H1 (cell line): ENCODE measurements around the gene DBH. TPM values are rescaled to one million over a fixed set of nuclear protein-coding genes. Genes with fewer than 3 reads are reported as not detected.
A peak's percentile ranks its signal among the peaks of the same experiment; 100 is the strongest.

ENCODE experiments used
- CTCF ChIA-PET: fragments of 300-600 bp; sonication (Branson Sonifier 250); formaldehyde crosslinking; loops from one replicate; lab custom pipeline; 2021; ENCODE audit not compliant: partially characterized antibody; lab: Charles Lee
- POLR2A ChIA-PET: fragments of 300-600 bp; sonication (Branson Sonifier 250); formaldehyde crosslinking; loops from one replicate; lab custom pipeline; 2021; ENCODE audit warnings: inconsistent platforms; ENCODE audit not compliant: partially characterized antibody; lab: Charles Lee
- DNase-seq, 2 experiments: peaks; one replicate each; pipeline versions ENCODE4 v3.0.0 to v3.0.0-alpha.2; 2010 to 2022; ENCODE audit warnings: low spot score in 2 of 2, low read depth in 1 of 2, mixed read lengths in 1 of 2
- FAIRE-seq: peaks from 2 replicates; lab custom pipeline; 2011; peaks lifted over from hg19 to GRCh38; lab: Jason Lieb, UNC
- H2AFZ ChIP-seq: 2 replicates; pipeline ENCODE4 v1.8.1; 2012; ENCODE audit warnings: low read length, inconsistent platforms
- H2AK5ac ChIP-seq: 2 replicates; pipeline ENCODE4 v1.6.1; 2013; ENCODE audit warnings: low read depth, low read length
- H2BK120ac ChIP-seq: replicated peaks from 2 replicates; pipeline ENCODE3; 2013; ENCODE audit warnings: low read depth, low read length, inconsistent platforms
- H2BK12ac ChIP-seq: 2 replicates; pipeline ENCODE4 v1.6.1; 2013; ENCODE audit warnings: low read depth, low read length
- H2BK15ac ChIP-seq: 2 replicates; pipeline ENCODE4 v1.6.1; 2013; ENCODE audit warnings: low read length
- H2BK20ac ChIP-seq: 2 replicates; pipeline ENCODE4 v1.6.1; 2013; ENCODE audit warnings: low read length
- H2BK5ac ChIP-seq: 2 replicates; pipeline ENCODE4 v1.6.1; 2013; ENCODE audit warnings: low read depth, low read length
- H3K14ac ChIP-seq: 2 replicates; pipeline ENCODE4 v1.6.1; 2013; ENCODE audit warnings: inconsistent platforms; ENCODE audit not compliant: insufficient read length
- H3K18ac ChIP-seq: 2 replicates; pipeline ENCODE4 v1.6.1; 2013; ENCODE audit warnings: low read length; ENCODE audit errors: extremely low read depth
- H3K23ac ChIP-seq: 2 replicates; pipeline ENCODE4 v1.6.1; 2013; ENCODE audit warnings: inconsistent platforms; ENCODE audit not compliant: insufficient read length
- H3K23me2 ChIP-seq: 2 replicates; pipeline ENCODE4 v1.6.1; 2013; ENCODE audit warnings: low read depth, low read length
- H3K27ac ChIP-seq: 2 replicates; pipeline ENCODE4 v1.6.1; 2011; ENCODE audit warnings: low read depth, low read length, inconsistent platforms
- H3K27me3 ChIP-seq, 4 experiments: replicated peaks in 1 of 4; 1 replicate in 1 of 4; 2 replicates in 3 of 4; pipeline versions ENCODE4 v1.6.1 to v1.8.1; 2011 to 2013; ENCODE audit warnings: low read length in 3 of 4, mild to moderate bottlenecking in 3 of 4, inconsistent platforms in 2 of 4, mixed read lengths in 2 of 4, moderate library complexity in 1 of 4; ENCODE audit not compliant: control insufficient read depth in 3 of 4, insufficient read depth in 3 of 4; ENCODE audit errors: extremely low read depth in 1 of 4
- H3K36me3 ChIP-seq, 4 experiments: 2 replicates each; pipeline versions ENCODE4 v1.6.1 to v1.8.1; 2011 to 2013; ENCODE audit warnings: mild to moderate bottlenecking in 4 of 4, low read length in 3 of 4, moderate library complexity in 2 of 4, control low read depth in 1 of 4, inconsistent platforms in 1 of 4; ENCODE audit not compliant: insufficient read depth in 4 of 4, control insufficient read depth in 2 of 4
- H3K4ac ChIP-seq: replicated peaks from 2 replicates; pipeline ENCODE3; 2013; ENCODE audit warnings: low read length, low read depth, mixed read lengths, inconsistent platforms; ENCODE audit not compliant: insufficient read length
- H3K4me1 ChIP-seq, 4 experiments: replicated peaks in 1 of 4; 1 replicate in 1 of 4; 2 replicates in 3 of 4; pipeline versions ENCODE4 v1.6.1 to v1.8.1; 2011 to 2013; ENCODE audit warnings: low read length in 3 of 4, inconsistent platforms in 2 of 4, mixed read lengths in 1 of 4; ENCODE audit not compliant: insufficient read depth in 4 of 4, control insufficient read depth in 3 of 4
- H3K4me2 ChIP-seq, 2 experiments: 2 replicates each; pipeline versions ENCODE4 v1.6.1 to v1.8.1; 2011 to 2013; ENCODE audit warnings: low read depth in 2 of 2, low read length in 2 of 2, control low read depth in 1 of 2, inconsistent platforms in 1 of 2, mild to moderate bottlenecking in 1 of 2; ENCODE audit not compliant: insufficient read depth in 1 of 2
- H3K4me3 ChIP-seq, 4 experiments: fragments of 200-600, 300-600 bp in 1 of 4; sonication (generic), shearing (Covaris generic), sonication (Bioruptor Twin) in 1 of 4; 2 replicates each; pipeline versions ENCODE4 v1.5.1 to v1.8.1; 2011 to 2016; ENCODE audit warnings: low read length in 4 of 4, low read depth in 3 of 4, control low read depth in 2 of 4, inconsistent platforms in 2 of 4, mild to moderate bottlenecking in 2 of 4, mixed read lengths in 1 of 4, moderate library complexity in 1 of 4; ENCODE audit not compliant: insufficient read depth in 2 of 4; ENCODE audit errors: extremely low read depth in 1 of 4
- H3K56ac ChIP-seq: replicated peaks from 2 replicates; pipeline ENCODE3; 2013; ENCODE audit warnings: low read depth, mild to moderate bottlenecking, mixed read lengths, low read length, inconsistent platforms; ENCODE audit not compliant: insufficient read length
- H3K79me1 ChIP-seq: 2 replicates; pipeline ENCODE4 v1.6.1; 2013; ENCODE audit warnings: low read depth, low read length, control low read depth
- H3K79me2 ChIP-seq, 2 experiments: 2 replicates each; pipeline versions ENCODE4 v1.6.1 to v1.8.1; 2012 to 2013; ENCODE audit warnings: low read length in 2 of 2, mild to moderate bottlenecking in 2 of 2, inconsistent platforms in 1 of 2; ENCODE audit not compliant: insufficient read depth in 2 of 2, control insufficient read depth in 1 of 2
- H3K9ac ChIP-seq, 4 experiments: replicated peaks in 1 of 4; 1 replicate in 1 of 4; 2 replicates in 3 of 4; pipeline versions ENCODE4 v1.6.1 to v1.8.1; 2011 to 2013; ENCODE audit warnings: low read depth in 3 of 4, low read length in 3 of 4, control low read depth in 2 of 4, mild to moderate bottlenecking in 2 of 4, moderate library complexity in 2 of 4, inconsistent platforms in 1 of 4; ENCODE audit errors: extremely low read depth in 1 of 4
- H3K9me3 ChIP-seq, 2 experiments: 2 replicates each; pipeline versions ENCODE4 v1.6.1 to v1.8.1; 2012 to 2013; ENCODE audit warnings: mild to moderate bottlenecking in 2 of 2, moderate library complexity in 2 of 2, control low read depth in 1 of 2, inconsistent platforms in 1 of 2, low read depth in 1 of 2, low read length in 1 of 2, mixed read lengths in 1 of 2; ENCODE audit not compliant: insufficient read depth in 2 of 2
- H4K20me1 ChIP-seq, 2 experiments: replicated peaks in 1 of 2; 2 replicates each; pipeline versions ENCODE3 to v1.8.1; 2011 to 2013; ENCODE audit warnings: inconsistent platforms in 2 of 2, low read length in 2 of 2, mild to moderate bottlenecking in 1 of 2; ENCODE audit not compliant: insufficient read depth in 2 of 2, control insufficient read depth in 1 of 2
- H4K5ac ChIP-seq: 2 replicates; pipeline ENCODE4 v1.6.1; 2013; ENCODE audit warnings: low read length, low read depth, mixed read lengths, inconsistent platforms; ENCODE audit not compliant: insufficient read length
- H4K8ac ChIP-seq: 2 replicates; pipeline ENCODE4 v1.8.0; 2013; ENCODE audit warnings: mild to moderate bottlenecking, moderate library complexity, low read length, inconsistent platforms; ENCODE audit not compliant: insufficient read depth; ENCODE audit errors: extremely low read depth
- H4K91ac ChIP-seq: replicated peaks from 2 replicates; pipeline ENCODE3; 2013; ENCODE audit warnings: low read length, mixed read lengths, inconsistent platforms; ENCODE audit not compliant: insufficient read length
- CBX8 ChIP-seq: fragments of 300-800, 300-1000 bp; sonication (generic); IDR thresholded peaks from 2 replicates; pipeline ENCODE4 v1.7.1; 2016; ENCODE audit warnings: low read depth, low read length, borderline replicate concordance
- SUZ12 ChIP-seq: fragments of 200-600 bp; sonication (generic); IDR thresholded peaks from 2 replicates; pipeline ENCODE4 v1.6.1; 2012; ENCODE audit warnings: mild to moderate bottlenecking, inconsistent platforms, low read length, moderate library complexity, mixed read lengths
- WGBS, 2 experiments: shearing (Covaris generic) in 1 of 2; methylation state at CpG; one replicate each; pipeline versions ENCODE4 v1.1.6 to v1.1.7; 2013 to 2015; ENCODE audit warnings: low lambda C conversion rate in 2 of 2, mixed read lengths in 2 of 2, inconsistent platforms in 1 of 2, low coverage in 1 of 2, missing lambda C conversion rate in 1 of 2; ENCODE audit not compliant: insufficient replicate concordance in 2 of 2, insufficient coverage in 1 of 2, insufficient read length in 1 of 2; ENCODE audit errors: extremely low coverage in 1 of 2, missing lambda C conversion rate in 1 of 2; 5-methylcytosine and 5-hydroxymethylcytosine counted together
- polyA plus RNA-seq, 7 experiments: library from polyadenylated mRNA; depleted of rRNA in 3 of 7; stranded (reverse) in 5 of 7; unstranded in 2 of 7; fragments of >200 nt in 5 of 7; fragments of 200-250 nt in 2 of 7; gene quantifications; 1 replicate in 5 of 7; 2 replicates in 1 of 7; 4 replicates in 1 of 7; pipeline versions ENCODE4 v1.2.1 to v1.2.3, GENCODE V29; 2011 to 2013; ENCODE audit warnings: missing spikeins in 2 of 7, mixed read lengths in 2 of 7
- total RNA-seq: library from RNA; stranded (reverse); fragmentation: NEBNext Ultra II Directional; extraction: Animal tissue kit (Norgen Biotek cat#: 25700); gene quantifications from 2 replicates; pipeline ENCODE4 v1.2.1, GENCODE V29; 2021

DBH gene
- total and polyA plus RNA-seq, 2 of the 8 experiments (the other 6 are each of a cell fraction or from before 2014, with no cell fraction given), result 0.18 TPM; not detected in 1

DNA sequence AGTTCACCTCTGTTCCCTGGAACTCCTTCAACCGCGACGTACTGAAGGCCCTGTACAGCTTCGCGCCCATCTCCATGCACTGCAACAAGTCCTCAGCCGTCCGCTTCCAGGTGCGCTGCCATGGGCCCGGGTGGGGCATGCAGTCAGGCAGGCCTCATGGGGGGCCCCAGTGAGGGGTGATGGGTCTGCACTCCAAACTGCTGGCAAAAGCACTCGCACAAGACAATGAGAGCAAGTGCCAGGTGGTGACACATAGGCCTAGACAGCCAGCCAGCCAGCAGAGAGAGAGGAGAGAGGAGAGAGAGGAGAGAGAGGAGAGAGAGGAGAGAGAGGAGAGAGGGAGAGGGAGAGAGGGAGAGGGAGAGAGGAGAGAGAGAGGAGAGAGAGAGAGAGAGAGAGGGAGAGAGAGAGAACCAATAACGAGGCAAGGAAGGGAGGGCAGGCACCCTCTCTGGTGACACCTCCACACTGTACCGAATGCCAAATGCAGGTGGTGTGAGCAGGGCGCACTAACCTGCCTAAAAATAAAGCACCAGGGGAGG, 21.0 kb downstream of the DBH start:
- FAIRE-seq, result no peak
- Histone ChIP-seq H3K18ac (no peak overlapping the region), H2AFZ (no peak overlapping the region), H3K4ac (no peak overlapping the region), H3K9ac (no peak overlapping the region), H4K20me1 (no peaks in the 10 kb centered on the region), H2BK12ac (0 out of 2 replicates have a peak overlapping the region, but pooled peaks have one; percentile 27), H4K91ac (no peak overlapping the region), H3K23ac (no peak overlapping the region), H4K5ac (no peak overlapping the region), H3K56ac (no peak overlapping the region), H2BK20ac (no peak overlapping the region), H2AK5ac (no peak overlapping the region), H4K8ac (no peak overlapping the region), H3K4me2 (no peak overlapping the region), H3K23me2 (peaks cover 3% of the 10 kb centered on the region; the same call in 1 of the 2 replicates), H3K36me3 (no peaks in the 10 kb centered on the region), H3K9me3 (no peaks in the 10 kb centered on the region), H2BK120ac (no peak overlapping the region), H3K27me3 (peaks cover 0 to 12% (median 11%) of the 10 kb centered on the region in 4 experiments; a peak in 3 of 7 replicates), H3K14ac (no peak overlapping the region), H2BK15ac (no peak overlapping the region), H3K27ac (no peak overlapping the region), H2BK5ac (no peak overlapping the region), H3K79me2 (no peaks in the 10 kb centered on the region), H3K4me1 (peaks cover 0 to 15% (median 8%) of the 10 kb centered on the region in 4 experiments; a peak in 5 of 7 replicates), H3K79me1 (no peaks in the 10 kb centered on the region), H3K4me3 (no peak overlapping the region)
- TF ChIP-seq SUZ12 (no peak), CBX8 (no peak)
- WGBS, 2 experiments, result 84% methylated on average over 11 of the region's 13 CpGs; no CpG with 5 or more reads in 1 of the 2 experiments
- CTCF ChIA-PET, result interaction anchor here (0.9 to 1.5 kb wide), 4 partner anchors 58 to 534 kb away, joined by 3 to 8 read pairs (median 3); no protein-coding TSS in a partner anchor
- DNase-seq, result no peak
- POLR2A ChIA-PET, result interaction anchor here (1.4 to 2.4 kb wide), 3 partner anchors 9 to 13 kb away, joined by 3 to 7 read pairs (median 7); no protein-coding TSS in a partner anchor
